Lung (tissue), 12 donors: ENCODE results near the gene NECTIN4. TPM values are rescaled to one million over a fixed set of nuclear protein-coding genes. Genes with fewer than 3 reads are reported as not detected.

ENCODE experiments used
- ATAC-seq: fragments of 200-7000 bp; cut with Tn5 transposase; one replicate; pipeline ENCODE4 v1.9.1; 2020; ENCODE audit warnings: moderate number of reproducible peaks; ENCODE audit not compliant: insufficient read depth, low FRiP score
- DNase-seq, 3 donors: peaks; one replicate each; pipeline ENCODE4 v3.0.0-alpha.2; 2013 to 2017
- H3K27ac ChIP-seq, 2 donors: one replicate each; pipeline ENCODE4 v1.5.1; 2013; ENCODE audit warnings: mild to moderate bottlenecking in 2 of 2, moderate library complexity in 2 of 2, control low read depth in 1 of 2, inconsistent platforms in 1 of 2, low read depth in 1 of 2, low read length in 1 of 2
- H3K27me3 ChIP-seq, 3 donors: one replicate each; pipeline ENCODE4 v1.5.1; 2013; ENCODE audit warnings: low read length in 2 of 3; ENCODE audit not compliant: control insufficient read depth in 3 of 3, insufficient read depth in 3 of 3
- H3K36me3 ChIP-seq, 4 donors: one replicate each; pipeline ENCODE4 v1.5.1; 2013; ENCODE audit warnings: low read length in 4 of 4, mild to moderate bottlenecking in 1 of 4, moderate library complexity in 1 of 4; ENCODE audit not compliant: control insufficient read depth in 4 of 4, insufficient read depth in 4 of 4
- H3K4me1 ChIP-seq, 5 donors: one replicate each; pipeline ENCODE4 v1.5.1; 2013; ENCODE audit warnings: low read length in 5 of 5, mild to moderate bottlenecking in 2 of 5, moderate library complexity in 1 of 5; ENCODE audit not compliant: control insufficient read depth in 5 of 5, insufficient read depth in 5 of 5
- H3K4me3 ChIP-seq: one replicate; pipeline ENCODE4 v1.5.1; 2013; ENCODE audit warnings: mild to moderate bottlenecking, control low read depth, moderate library complexity
- H3K9ac ChIP-seq, 2 donors: one replicate each; pipeline ENCODE4 v1.5.1; 2013; ENCODE audit warnings: low read length in 2 of 2, control low read depth in 1 of 2; ENCODE audit not compliant: insufficient read depth in 1 of 2
- H3K9me3 ChIP-seq, 4 donors: one replicate each; pipeline ENCODE4 v1.5.1; 2013; ENCODE audit warnings: low read length in 3 of 4, mild to moderate bottlenecking in 1 of 4, moderate library complexity in 1 of 4; ENCODE audit not compliant: control insufficient read depth in 4 of 4, insufficient read depth in 3 of 4
- CTCF ChIP-seq: IDR thresholded peaks from 2 replicates; pipeline ENCODE4 v1.5.1; 2012; ENCODE audit warnings: mild to moderate bottlenecking; ENCODE audit errors: control extremely low read depth, extremely low read depth
- WGBS, 2 donors: extraction: QIAGEN DNeasy Blood & Tissue Kit; methylation state at CpG; one replicate each; pipeline ENCODE4 v1.1.7; 2013; 5-methylcytosine and 5-hydroxymethylcytosine counted together
- polyA plus RNA-seq, 2 donors: library from polyadenylated mRNA; stranded (reverse); fragments of 200-250 nt; gene quantifications; one replicate each; pipeline ENCODE4 v1.2.1, GENCODE V29; 2013
- total RNA-seq, 2 donors: library from RNA; depleted of rRNA in 1 of 2; stranded (reverse); fragments of >200 nt in 1 of 2; gene quantifications; one replicate each; pipeline ENCODE4 v1.2.1, GENCODE V29; 2014 to 2021
- donor health status: control.
- donor health status: control.
- donor health status: Bipolar disorder and iron deficiency.
- donor health status: healthy.
- donor health status: DM: yes; HTN: yes; CAD: no.

Gene NECTIN4
- total and polyA plus RNA-seq, 4 donors: 6.2 to 12.5 (median 9.9) TPM

GRCh38 chr1:161096015-161096414 lies 6.7 kb upstream of the NECTIN4 start:
- Histone ChIP-seq H3K27ac (no peak overlapping the region), H3K27me3 (no peaks in the 10 kb centered on the region), H3K9ac (no peak overlapping the region), H3K4me3 (no peak overlapping the region), H3K9me3 (no peaks in the 10 kb centered on the region), H3K36me3 (peaks cover 4 to 8% (median 7%) of the 10 kb centered on the region in 4 donors), H3K4me1 (peaks cover 0 to 26% (median 4%) of the 10 kb centered on the region in 5 donors)
- TF ChIP-seq CTCF: no peak
- 92 to 93% methylated on average over 2 of the region's 2 CpGs for WGBS, 2 donors
- no peak for DNase-seq
- ATAC-seq: no peak

- no peak overlapping the region for H3K27ac ChIP-seq
- no peaks in the 10 kb centered on the region for H3K27me3 ChIP-seq
- H3K9me3 ChIP-seq: no peaks in the 10 kb centered on the region
- DNase-seq (no peak), ATAC-seq (no peak)
- H3K4me3 ChIP-seq: no peak overlapping the region
- H3K4me1 ChIP-seq: peaks cover under 1 to 26% (median 4%) of the 10 kb centered on the region in 5 donors
- WGBS, 2 donors: 96 to 97% methylated on average over 6 of the region's 6 CpGs
- no peak overlapping the region for H3K9ac ChIP-seq
- peaks cover 3 to 5% (median 4%) of the 10 kb centered on the region in 4 donors for H3K36me3 ChIP-seq
- TF ChIP-seq CTCF: no peak
These were observed 5.9 kb upstream of the NECTIN4 start for GRCh38 chr1:161095230-161095629.

GRCh38 chr1:161094481-161094880 lies 5.1 kb upstream of the NECTIN4 start:
- no peak overlapping the region for H3K9ac ChIP-seq

More at GRCh38 chr1:161094481-161094880, 5.1 kb upstream of the NECTIN4 start:
- no peak overlapping the region for H3K27ac ChIP-seq
- DNase-seq: no peak
- no peaks in the 10 kb centered on the region for H3K27me3 ChIP-seq
- no peak for ATAC-seq
- H3K4me1 ChIP-seq: peaks cover 2 to 26% (median 6%) of the 10 kb centered on the region in 5 donors
- H3K9me3 ChIP-seq: no peaks in the 10 kb centered on the region
- TF ChIP-seq CTCF: no peak
- 94 to 98% methylated on average over 13 to 14 of the region's 14 CpGs for WGBS, 2 donors
- H3K36me3 ChIP-seq: no peaks in the 10 kb centered on the region
- H3K4me3 ChIP-seq: no peak overlapping the region
